ENCODE data around the gene MAN1C1. TPM values are rescaled to one million over a fixed set of nuclear protein-coding genes. Genes with fewer than 3 reads are reported as not detected.
"Not testable (repeated sequence)": the region's sequence is repeated elsewhere in the genome, so short reads cannot be mapped to it uniquely, and the experiment has no call there.

Gene MAN1C1
- total RNA-seq, 1 experiment from 2014 or later = 0.26 TPM

DNA sequence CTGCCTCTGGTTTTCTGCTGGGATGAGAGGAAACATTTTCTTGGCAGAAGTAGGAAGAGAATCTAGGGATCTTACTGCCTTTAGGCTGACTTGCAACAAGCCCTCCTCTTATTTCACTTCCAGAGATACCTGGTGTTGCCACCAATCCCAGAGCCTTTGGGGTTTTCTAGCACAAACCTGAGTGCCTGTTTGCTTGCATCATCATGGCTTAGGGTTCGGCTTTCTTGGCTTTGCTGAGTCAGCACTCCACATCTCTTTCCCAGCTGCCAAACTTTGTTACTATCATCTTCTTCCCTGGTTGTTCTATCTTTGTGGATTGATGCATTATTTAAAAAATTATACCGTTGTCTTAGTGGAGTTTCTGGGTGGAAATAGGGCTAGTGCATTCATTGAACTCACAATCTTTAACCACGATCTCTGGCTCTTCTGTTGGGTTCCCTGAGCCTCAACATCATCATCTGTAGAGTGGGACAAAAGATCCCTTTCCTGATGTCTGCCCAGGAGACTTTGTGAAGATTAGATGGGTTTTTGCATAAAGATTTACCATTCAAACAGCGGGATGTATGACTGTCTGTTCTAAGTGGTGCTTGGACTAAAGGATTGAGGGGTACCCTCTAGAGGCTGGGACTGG is 106.8 kb downstream of the MAN1C1 start:
- Histone ChIP-seq H3K36me3 (no peaks in the 10 kb centered on the region), H3K9me3 (no peaks in the 10 kb centered on the region), H3K27me3 (peaks cover 8% of the 10 kb centered on the region), H3K4me3 (no peak overlapping the region)
- DNase-seq = no peak

DNA sequence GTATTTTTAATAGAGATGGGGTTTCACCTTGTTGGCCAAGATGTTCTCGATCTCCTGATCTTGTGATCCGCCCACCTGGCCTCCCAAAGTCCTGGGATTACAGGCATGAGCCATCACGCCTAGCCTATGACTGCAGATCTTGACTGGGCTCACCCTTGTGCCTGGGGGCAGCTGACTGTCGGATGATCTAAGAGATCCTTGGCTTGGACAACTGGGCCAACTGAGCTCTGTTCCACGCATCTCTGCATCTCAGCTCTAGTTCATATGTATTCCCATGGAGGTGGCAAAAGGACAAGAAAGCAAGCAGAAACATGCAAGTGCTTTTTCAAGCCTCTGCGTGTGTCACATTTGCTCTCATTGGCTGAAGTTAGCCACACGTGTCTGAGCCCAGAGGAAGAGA is 107.6 kb downstream of the MAN1C1 start:
- Histone ChIP-seq H3K4me3 (no peak overlapping the region), H3K36me3 (no peaks in the 10 kb centered on the region), H3K9me3 (no peaks in the 10 kb centered on the region), H3K27me3 (peaks cover 8% of the 10 kb centered on the region)
- no peak for DNase-seq

DNA sequence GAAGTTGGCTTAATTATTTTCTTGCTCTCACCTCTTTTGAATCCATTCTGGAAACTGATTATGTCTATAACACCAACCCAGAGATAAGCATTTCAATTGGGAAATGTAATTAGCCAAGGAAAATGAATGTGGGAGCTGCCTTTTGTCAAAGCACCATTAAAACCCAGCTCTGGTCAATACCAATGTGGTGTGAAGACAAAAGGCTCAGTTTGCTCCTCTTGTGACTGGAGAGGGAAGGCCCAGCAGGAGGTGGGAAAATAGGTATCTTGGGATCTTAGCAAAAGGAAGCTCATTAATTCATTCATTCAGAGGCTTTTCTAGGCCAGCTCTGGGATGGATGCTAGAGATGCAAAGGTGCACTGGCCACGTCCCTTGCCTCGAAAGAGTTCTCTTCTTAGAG is 108.4 kb downstream of the MAN1C1 start:
- Histone ChIP-seq H3K4me3 (no peak overlapping the region), H3K9me3 (no peaks in the 10 kb centered on the region), H3K27me3 (peaks cover 8% of the 10 kb centered on the region), H3K36me3 (no peaks in the 10 kb centered on the region)
- DNase-seq = no peak

DNA sequence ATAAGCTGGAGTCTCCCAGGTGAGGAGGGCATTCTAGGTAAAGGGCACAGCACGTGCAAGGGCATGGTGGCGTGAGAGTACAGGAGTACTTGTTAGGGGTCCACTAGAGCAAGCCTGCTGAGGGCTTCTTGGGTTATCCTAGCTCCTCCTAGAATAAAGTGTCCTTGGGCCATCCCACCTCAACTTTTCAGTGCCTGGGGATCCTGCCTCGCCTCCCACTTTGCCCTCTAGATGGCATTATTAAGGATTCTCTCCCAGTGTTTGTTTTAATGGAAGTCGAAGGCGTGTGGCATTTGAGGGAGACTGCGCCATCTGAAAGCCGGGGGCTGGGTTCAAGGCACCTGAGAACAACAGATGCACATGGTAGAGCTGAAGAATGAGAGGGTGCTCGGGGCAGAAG is 108.9 kb downstream of the MAN1C1 start:
- H3K4me3 ChIP-seq = no peak overlapping the region
- H3K36me3 ChIP-seq = no peaks in the 10 kb centered on the region
- H3K27me3 ChIP-seq = peaks cover 8% of the 10 kb centered on the region
- no peak for DNase-seq
- no peaks in the 10 kb centered on the region for H3K9me3 ChIP-seq

DNA sequence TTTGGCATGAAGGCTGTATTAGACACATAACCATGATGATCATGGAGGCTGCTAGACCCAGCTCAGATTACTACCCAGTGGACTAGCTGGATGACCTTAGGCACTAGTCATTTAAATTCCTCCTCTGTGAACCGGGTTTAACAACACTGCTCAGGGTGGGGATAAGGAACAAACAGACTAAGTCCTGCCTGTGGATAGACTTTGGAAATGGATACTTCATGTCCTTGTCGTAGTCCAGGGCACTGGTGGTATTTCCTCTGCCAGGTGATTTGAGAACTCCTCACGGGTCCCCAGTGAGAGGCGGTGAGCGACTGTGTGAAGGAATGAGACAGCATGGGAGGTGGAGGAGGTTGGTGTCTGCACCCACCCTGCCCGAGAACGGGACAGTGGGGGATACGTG is 110.5 kb downstream of the MAN1C1 start:
- no peak for DNase-seq
- H3K36me3 ChIP-seq = no peaks in the 10 kb centered on the region

DNA sequence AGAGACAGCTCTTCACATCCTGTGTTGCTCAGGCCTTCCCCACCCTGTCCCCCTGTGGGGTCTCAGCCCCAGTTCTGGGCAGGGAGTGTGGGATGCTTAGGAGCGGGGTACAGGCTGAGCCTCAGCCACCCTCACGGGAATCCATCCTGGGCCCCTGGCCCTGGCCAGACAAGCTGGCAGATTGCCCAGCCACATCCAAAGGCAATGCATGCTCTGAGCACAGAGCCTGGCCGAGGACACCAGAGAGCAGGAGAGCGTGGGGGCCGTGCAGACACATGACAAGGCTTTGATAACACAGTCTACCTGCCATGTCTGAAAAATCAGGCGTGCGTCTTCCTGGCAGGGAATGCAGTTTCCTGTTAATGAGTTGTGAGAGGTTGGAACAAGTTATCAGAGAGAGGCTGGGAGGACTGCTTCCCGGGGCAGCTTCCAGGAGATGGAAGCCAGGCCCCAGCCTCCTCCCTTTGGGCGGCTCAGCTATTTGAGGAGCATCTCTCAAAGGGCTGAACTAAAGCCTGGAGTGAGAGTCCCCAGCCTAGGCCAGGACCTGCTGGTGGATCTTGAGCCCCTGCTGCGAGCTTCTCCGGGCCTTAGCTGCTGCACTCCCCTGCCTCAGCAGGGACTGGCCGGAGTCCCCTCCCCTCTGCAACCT is 111.2 kb downstream of the MAN1C1 start:
- no peaks in the 10 kb centered on the region for H3K9me3 ChIP-seq
- no peaks in the 10 kb centered on the region for H3K36me3 ChIP-seq
- no peak overlapping the region for H3K4me3 ChIP-seq
- H3K27me3 ChIP-seq = no peaks in the 10 kb centered on the region; the same call in 1 of the 2 replicates
- no peak for DNase-seq

More for the DNA sequence above, 110.5 kb downstream of the MAN1C1 start:
- H3K4me3 ChIP-seq = no peak overlapping the region
- peaks cover 4% of the 10 kb centered on the region; the same call in 1 of the 2 replicates for H3K27me3 ChIP-seq
- no peaks in the 10 kb centered on the region for H3K9me3 ChIP-seq

DNA sequence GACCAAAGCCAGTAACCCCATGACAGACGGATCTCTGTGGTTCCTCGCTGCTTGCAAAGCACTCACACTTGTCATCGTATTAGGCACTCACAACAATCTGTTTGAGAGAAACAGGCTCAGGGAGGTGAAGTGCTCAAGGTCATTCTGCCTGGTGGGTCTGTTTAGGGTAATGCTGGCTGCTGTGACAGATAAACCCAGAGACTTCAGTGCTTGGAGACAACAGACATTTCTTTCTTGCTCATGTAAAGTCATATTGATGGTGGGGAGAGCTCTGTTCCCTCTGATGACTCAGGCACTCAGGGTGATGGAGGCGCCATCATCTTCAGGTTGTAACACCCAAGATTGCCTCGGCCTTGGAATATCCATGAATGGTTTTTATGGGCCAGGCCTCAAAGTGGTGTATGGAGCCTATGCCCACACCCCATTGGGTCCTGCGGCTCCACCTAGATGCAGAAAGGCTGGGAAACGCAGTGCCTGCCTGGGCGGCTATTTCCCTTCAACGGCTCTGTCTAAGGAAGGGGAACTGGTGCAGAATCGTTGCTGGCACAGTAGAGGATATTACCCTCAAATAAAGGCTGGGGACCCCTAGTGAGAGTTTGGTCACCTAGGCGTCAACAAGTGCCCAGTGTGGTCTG is 111.8 kb downstream of the MAN1C1 start:
- Histone ChIP-seq H3K9me3 (no peaks in the 10 kb centered on the region), H3K27me3 (no peaks in the 10 kb centered on the region), H3K4me3 (no peak overlapping the region), H3K36me3 (no peaks in the 10 kb centered on the region)
- no peak for DNase-seq

DNA sequence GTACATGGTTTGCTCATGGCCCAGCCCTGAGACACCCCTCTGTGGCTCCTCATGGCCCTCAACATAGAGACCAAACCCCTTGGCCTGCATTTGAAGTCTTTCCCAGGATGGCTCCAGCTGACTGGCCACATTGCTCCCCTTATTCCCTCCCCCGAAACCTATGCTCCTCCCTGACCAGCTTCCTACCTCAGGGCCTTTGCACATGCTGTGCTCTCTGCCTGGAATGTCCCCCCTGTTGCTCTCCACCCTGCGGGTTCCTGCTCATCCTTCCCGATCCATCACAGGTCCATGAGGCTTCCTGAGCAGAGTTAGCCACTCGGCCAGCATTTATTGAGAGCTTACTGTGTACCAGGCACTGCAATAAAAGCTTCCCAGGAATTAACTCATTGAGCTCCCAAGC is 112.5 kb downstream of the MAN1C1 start:
- no peak for DNase-seq
- H3K36me3 ChIP-seq = no peaks in the 10 kb centered on the region
- no peaks in the 10 kb centered on the region for H3K9me3 ChIP-seq
- H3K27me3 ChIP-seq = no peaks in the 10 kb centered on the region
- H3K4me3 ChIP-seq = no peak overlapping the region

DNA sequence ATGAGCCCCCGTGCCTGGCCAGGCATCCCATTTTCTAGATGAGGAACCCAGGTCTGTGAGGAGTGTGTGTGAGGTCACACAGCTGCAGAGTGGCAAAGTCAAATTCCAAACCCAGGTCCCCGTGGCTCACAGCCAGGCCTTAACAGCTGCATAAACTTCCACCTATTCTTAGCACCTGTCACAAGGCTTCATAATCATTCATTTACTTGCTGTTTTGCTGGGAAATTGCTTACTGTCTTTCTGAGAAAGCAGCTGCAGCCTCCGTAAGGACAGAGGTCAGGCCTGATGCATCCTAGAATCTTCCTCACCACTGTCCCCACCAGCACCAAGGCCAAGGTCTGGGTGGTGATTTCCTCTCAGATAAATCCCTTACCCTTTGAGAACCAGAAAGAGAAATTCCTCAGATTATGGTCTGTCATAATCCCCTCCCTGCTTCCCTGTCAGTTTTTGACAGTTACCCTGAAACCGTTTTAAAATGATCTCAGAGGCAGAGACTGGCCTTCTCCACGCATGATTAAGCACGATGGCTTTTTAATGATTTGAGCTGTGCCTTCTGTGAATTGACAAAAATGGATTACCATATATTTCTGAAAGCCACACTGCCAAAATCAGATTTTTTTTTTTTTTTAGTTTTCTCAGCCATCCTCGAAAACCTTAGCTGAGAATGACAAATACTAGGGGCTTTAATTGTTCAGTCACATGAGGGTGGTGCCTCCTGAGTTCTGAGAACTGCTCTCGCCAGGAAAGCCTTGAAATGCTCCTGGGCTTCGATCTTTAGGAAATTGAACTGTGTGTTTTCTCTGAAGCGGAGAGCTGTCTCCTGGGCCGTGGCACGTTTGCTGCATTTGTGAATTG is 113.4 kb downstream of the MAN1C1 start:
- Histone ChIP-seq H3K4me3 (no peak overlapping the region), H3K36me3 (no peaks in the 10 kb centered on the region), H3K9me3 (no peaks in the 10 kb centered on the region), H3K27me3 (no peaks in the 10 kb centered on the region)
- DNase-seq = no peak

DNA sequence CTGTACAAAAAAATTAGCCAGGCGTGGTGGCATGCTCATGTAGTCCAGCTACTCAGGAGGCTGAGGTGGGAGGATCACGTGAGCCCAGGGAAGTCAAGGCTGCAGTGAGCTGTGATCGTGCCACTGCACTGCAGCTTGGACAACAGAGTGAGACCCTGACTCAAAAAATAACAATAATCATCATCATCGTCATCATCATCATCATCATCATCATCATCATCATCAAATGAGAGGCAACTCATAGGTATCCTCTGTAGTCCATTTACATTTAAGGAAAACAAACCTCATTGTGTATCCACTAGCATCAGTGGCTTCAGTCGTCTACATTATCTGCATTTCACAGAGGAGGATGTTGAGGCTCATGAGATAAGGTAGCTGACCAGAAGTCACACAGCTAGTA is 114.6 kb downstream of the MAN1C1 start:
- DNase-seq = no peak
- Histone ChIP-seq H3K9me3 (no peaks in the 10 kb centered on the region), H3K27me3 (no peaks in the 10 kb centered on the region), H3K4me3 (no peak overlapping the region), H3K36me3 (no peaks in the 10 kb centered on the region)

DNA sequence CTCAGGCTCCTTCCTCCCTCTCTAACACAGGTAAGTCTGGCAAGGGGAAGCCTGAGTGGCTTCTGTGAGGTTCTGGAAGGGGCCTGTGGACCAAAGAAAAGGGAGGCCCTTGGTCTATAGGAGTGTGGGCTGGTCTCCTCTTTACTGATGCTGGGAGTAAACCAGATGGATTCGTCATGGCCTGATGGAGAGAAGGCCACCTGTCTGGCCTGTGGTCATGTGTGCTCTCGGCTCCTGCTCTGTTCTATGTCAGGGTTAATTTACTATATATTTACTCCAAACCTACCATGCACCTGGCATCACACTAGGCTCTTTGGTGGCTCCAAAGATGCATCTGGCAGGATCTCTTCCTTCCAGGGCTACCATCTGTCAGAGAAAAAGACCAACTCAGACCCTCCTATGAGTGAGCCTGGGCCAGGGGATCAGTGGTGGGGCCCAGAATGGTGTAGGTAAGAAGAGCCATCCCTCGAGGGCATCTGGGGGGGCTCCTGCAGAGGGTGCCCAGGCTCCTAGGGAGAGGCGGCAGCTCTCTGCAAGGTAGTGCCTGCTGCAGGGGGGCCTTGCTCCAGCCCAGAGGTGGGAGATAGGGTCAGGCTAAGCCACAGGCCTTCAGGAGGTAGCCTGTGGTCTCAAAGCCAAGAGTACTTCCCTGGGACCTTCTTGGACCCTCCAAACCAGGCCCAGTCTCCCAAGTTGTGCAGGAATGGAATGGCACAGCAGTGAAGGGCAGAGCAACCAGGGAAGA is 115.2 kb downstream of the MAN1C1 start:
- Histone ChIP-seq H3K27me3 (no peaks in the 10 kb centered on the region), H3K4me3 (no peak overlapping the region), H3K36me3 (no peaks in the 10 kb centered on the region), H3K9me3 (no peaks in the 10 kb centered on the region)
- no peak for DNase-seq

DNA sequence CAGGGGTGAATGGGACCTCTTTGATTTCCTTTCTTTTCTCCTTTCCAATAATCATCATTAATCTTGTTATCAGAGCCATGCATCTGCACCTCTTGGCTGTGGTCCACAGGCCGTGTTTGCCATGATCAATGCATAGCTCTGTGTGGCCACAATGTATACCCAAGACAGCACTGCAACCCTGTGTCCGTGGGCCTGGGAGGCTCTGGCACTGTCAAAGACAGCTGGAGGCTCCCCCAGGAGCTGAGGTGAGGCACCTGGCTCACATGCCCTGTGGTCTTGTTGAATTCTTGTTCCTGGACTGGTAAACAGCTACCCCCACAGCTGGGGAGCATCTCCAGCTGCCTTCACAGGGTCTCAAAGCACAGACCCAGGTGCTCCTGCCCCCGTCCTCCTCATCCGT is 116.2 kb downstream of the MAN1C1 start:
- Histone ChIP-seq H3K36me3 (no peaks in the 10 kb centered on the region), H3K4me3 (no peak overlapping the region), H3K9me3 (no peaks in the 10 kb centered on the region), H3K27me3 (no peaks in the 10 kb centered on the region)
- DNase-seq = no peak

DNA sequence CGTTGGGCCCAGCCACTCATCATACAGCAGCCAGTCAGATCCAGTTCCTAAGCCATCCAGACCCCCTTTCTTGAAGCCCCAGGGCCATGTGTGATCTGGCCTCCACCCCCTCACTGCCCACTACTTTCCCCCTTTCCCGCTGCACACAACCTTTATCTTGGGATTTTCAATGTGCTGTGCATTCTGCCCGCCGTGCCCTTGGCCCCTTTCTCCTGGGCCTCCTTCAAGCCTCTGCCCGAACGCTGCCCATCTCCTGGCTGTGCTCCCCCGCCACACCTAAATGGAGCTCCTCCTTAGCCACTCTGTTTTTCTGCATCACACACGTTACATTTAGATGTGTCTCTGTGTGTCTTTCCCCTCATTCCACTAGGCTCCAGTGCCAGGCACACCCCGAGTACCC is 116.7 kb downstream of the MAN1C1 start:
- DNase-seq = no peak
- Histone ChIP-seq H3K9me3 (no peaks in the 10 kb centered on the region), H3K36me3 (no peaks in the 10 kb centered on the region), H3K27me3 (no peaks in the 10 kb centered on the region), H3K4me3 (no peak overlapping the region)

DNA sequence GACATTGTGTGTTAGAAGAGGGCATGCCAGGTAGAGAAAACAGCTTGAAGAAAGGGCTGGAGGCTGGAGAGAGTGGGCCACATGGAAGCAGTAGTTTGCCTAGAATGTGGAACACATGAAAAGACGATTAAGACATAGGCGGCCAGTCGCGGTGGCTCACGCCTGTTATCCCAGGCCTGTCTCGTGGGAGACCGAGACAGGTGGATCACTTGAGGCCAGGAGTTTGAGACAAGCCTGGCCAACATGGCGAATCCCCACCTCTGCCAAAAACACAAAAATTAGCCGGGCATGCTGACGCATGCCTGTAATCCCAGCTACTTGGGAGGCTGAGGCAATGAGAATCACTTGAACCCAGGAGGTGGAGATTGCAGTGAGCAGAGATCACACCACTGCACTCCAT is 118.4 kb downstream of the MAN1C1 start:
- not testable (repeated sequence) for H3K4me3 ChIP-seq, H3K9me3 ChIP-seq, DNase-seq, H3K27me3 ChIP-seq, H3K36me3 ChIP-seq

DNA sequence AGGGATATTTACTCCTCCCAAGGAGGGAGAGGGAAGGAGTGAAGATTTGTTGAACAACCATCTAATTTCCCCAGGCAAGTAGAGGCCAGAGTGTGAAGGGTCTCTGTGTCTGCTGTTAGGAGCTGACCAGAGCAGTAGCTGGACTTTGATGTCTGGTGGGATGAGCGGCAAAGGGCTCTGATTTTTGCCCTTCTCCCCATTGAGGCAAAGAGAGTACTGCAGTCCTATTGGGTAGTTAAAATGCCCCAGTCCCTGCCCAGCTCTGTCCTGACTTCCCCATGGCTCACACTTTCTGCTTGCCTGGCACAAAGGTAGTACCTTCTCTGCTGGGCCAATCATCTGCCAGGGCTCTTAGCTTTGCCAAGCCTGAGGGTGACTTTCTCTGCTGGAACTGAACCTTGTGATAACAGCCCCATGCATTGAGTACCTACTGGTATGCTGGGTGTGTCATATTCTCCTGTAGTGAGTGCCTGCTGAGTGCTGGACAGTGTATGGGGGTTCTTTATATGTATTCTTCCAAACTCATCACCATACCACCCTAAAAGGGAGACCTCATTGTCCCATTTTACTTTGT is 119.5 kb downstream of the MAN1C1 start:
- no peaks in the 10 kb centered on the region for H3K27me3 ChIP-seq
- DNase-seq = no peak
- H3K36me3 ChIP-seq = no peaks in the 10 kb centered on the region
- no peaks in the 10 kb centered on the region for H3K9me3 ChIP-seq
- H3K4me3 ChIP-seq = no peak overlapping the region

DNA sequence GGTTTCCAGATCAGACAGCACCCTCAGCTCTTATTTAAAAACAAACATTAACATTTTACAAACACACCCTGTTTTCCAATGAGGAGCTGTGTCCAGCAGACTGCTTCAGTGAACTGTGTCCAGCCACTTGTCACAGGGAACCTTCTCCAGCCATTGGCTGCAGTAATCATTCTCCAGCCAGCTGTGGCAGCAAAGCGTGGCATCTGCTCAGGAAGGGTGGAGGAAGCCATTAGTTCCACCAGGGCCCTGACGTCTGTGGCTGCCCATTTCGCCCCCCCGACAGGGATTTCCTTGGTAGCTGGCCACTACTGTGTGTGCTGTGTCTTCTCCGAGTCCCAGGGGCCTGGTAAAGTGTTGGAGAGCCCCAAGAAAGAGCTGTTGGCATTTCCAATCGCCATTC is 120.5 kb downstream of the MAN1C1 start:
- no peaks in the 10 kb centered on the region for H3K36me3 ChIP-seq
- no peak overlapping the region for H3K4me3 ChIP-seq
- no peaks in the 10 kb centered on the region for H3K27me3 ChIP-seq
- DNase-seq = no peak
- H3K9me3 ChIP-seq = no peaks in the 10 kb centered on the region

Measured in MG63 (cell line).